Pons (tissue), 1 donor: ENCODE measurements around the gene TMEM119.

Experiments
- DNase-seq: peaks from one replicate; pipeline ENCODE4 v3.0.0-alpha.2; 2016; ENCODE audit warnings: low spot score

TMEM119 gene

GRCh38 chr12:108616941-108617858, 19.3 kb upstream of the TMEM119 start:
- peak; percentile 45 for DNase-seq

DNA sequence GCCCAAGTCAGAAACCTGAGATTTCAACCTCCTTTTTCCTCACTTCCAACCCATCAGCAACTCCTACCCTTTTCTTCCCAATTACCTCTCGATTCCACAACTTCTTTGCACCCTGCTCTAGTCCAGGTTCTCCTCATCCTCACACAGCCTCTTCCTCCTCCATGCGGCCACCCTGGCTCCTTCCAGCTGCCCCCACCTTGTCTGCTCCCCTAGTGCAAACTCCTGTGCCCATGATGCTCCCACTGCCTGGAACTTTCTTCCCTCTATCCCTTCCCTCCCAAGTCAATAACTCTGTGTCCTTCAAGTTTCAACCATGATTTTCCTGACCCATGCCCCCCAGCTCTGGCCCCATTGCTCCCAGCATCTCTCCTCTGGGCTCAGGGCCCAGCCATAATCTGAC, 18.5 kb upstream of the TMEM119 start:
- DNase-seq = no peak

DNA sequence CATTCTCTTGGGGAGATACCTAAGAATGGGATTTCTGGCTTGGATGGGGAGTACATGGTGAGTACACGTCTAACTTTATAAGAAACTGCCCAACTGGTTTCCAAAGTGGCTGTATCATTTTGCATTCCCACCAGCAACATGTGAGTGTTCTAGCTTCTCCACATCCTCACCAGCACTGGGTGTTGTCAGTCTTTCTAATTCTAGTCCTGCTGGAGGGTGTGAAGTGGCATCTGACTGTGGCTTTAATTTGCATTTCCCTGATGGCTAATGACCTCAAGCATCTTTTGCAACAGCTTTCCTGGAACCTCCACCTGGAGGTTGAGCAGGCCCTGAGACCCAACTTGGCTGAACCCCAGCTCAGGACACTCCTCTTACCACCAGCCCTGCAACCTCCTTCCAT, 18.0 kb upstream of the TMEM119 start:
- no peak for DNase-seq

GRCh38 chr12:108614639-108615038, 16.8 kb upstream of the TMEM119 start:
- no peak for DNase-seq

DNA sequence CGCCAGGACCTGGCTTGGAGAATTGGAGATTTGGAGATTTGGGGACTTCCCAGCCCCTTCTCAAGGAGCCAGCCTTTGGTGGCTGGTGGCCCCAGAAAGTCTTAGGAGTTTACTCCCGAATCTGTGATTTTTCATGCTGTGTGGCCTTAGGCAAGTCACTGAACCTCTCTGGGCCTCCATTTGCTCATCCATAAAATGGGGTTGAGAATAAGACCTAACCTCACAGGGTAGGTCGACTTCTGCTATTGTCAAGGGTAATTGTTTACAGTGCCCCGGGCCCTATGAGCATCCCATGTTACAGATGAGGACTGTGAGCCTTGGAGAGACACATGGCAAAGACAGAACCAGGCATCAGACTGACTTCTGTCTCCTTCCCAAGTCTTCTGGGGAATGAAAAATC, 16.2 kb upstream of the TMEM119 start:
- no peak for DNase-seq

DNA sequence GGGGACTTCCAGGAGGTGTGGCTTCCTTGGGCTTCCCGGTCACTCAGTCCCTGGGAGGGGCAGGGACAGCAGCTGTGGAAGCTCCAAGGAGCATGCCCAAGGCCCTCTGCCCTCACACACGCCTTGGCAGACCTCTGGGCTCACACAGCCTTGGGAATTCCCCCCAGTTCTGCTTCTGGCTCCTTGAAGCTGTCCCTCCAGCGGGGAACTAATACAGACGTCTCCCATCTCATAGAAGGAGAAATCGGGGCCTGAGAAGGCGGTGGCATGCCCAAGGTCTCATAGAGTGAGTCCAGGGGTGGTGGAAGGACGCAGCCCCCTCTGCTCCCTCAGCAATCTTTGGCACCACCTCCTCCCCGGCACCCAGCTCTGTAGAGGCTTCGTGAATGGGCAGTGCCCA, 15.7 kb upstream of the TMEM119 start:
- no peak for DNase-seq

DNA sequence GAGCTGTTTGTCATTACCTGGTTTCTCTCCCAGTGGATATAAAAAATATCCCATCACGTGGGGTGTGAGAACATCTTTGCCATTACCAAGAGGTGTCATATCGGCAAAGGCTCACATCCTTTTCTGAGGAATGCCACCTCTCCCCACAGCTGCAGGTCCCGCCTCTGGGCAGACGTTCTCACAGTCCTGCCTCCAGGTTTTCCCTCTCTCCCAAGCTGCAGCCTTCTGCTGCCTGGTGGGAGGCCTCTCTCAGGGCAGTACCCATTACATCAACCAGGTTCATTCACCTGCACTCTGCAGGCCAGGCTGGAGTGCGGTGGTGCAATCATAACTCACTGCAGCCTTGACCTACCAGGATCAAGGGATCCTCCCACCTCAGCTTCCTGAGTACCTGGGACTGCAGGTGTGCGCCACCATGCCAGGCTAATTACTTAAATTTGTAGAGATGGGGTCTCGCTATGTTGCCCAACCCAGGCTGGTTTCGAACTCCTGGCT, 15.0 kb upstream of the TMEM119 start:
- DNase-seq = no peak

- DNase-seq = no peak
Measured at GRCh38 chr12:108611884-108612415, 14.1 kb upstream of the TMEM119 start.

- DNase-seq = no peak
Measured at GRCh38 chr12:108610856-108611605, 13.1 kb upstream of the TMEM119 start.

DNA sequence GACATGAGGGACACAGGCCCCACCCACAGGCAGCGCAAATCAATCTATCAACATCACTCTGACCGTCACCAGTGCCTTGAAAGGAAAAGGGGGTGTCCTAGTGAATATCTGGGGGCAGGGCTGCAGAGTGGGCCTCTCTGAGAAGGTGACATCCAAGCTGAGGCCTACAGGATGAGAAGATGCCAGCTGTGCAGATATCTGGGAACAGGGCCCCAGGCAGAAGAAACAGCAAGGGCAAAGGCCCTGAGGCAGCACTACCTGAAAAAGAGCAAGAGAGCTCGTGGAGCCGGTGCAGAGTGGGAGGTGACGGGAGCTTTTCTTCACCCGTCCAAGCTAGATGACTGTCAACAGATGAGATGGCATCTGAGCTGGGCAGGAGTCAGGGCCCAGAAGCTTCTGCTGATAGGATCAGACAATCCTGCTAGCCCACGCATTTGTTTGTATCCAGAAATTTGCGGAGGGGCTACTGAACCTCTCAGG, 12.5 kb upstream of the TMEM119 start:
- no peak for DNase-seq

DNA sequence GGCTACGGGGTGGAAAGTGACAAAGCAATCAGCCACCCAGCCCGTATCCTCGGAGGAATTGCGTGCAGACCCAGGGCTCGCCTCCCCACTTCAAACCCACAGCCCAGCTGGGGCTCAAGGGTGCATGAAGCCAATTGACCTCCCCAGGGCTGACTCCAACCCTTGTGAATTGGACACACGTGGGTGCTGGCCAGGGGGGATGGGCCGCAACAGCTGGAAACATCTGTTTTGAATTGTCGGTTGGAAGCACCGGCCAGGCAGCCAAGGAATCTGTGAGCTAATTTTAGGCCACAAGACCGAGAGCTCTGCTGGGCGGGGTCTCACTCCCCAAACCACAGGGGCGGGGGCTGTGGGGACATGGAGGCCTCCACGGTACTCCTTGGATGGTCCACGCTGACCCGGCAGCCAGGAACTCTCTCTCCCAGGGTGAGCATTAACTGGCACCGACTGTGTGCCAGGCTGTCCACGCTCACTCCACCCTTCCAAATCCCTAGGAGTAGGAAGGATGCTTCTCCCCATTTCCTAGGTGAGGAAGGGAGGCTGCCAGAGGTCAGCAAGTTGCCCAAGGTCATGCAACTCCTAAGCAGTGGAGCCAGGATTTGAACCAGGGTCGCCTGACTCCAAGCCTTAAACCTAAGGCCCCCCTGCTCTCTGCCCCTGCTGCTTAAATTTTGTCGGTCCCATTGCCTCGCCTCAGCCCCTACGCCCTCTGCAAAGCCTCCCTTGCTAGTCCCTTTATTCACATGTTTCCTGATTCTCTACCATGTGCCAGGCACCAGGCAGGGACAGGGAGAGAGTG, 11.9 kb upstream of the TMEM119 start:
- no peak for DNase-seq

GRCh38 chr12:108608616-108609015, 10.7 kb upstream of the TMEM119 start:
- no peak for DNase-seq

- no peak for DNase-seq
Measured at GRCh38 chr12:108607981-108608600, 10.2 kb upstream of the TMEM119 start.

GRCh38 chr12:108606492-108606891, 8.6 kb upstream of the TMEM119 start:
- DNase-seq = no peak

GRCh38 chr12:108605690-108606406, 8.0 kb upstream of the TMEM119 start:
- no peak for DNase-seq

- no peak for DNase-seq
Measured at GRCh38 chr12:108605000-108605689, 7.3 kb upstream of the TMEM119 start.

- no peak for DNase-seq
Measured at GRCh38 chr12:108604208-108604941, 6.5 kb upstream of the TMEM119 start.

- no peak for DNase-seq
Measured at GRCh38 chr12:108603743-108604142, 5.9 kb upstream of the TMEM119 start.

DNA sequence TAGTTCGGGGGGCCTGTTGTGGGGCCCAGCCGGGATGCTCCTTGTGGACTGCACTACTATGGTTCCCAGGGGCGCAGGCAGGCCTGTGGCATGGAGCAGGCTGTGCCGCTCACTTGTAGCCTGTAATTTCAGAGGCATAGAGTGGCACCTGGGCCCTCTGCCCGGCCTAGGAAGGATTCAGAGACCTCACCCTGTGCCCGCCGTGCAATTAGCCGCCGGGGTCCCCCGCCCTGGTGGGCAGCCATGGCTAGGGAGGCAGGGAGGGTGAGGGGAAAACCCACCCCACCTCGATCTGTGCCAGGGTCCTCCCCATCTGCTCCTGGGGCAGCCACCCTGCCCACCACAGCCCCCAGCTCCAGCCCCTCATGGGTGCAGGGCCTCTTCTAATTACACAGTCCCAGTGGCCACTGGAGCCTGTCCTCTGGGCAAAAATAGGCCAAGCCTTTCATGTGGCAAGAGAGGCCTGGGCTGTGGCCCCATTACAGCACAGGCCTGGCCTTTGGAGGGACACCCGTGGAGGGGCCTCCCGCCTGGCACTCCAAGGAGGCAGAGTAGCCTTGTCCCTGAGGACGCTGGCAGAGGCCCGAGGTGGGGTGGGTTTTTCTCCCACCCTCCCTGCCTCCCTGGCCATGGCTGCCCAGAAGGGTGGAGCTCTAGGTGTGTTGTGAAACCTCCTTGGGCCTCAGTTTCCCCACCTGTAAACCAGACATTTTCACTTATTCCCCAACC, 5.3 kb upstream of the TMEM119 start:
- DNase-seq = no peak
